GM19467 (cell line): ENCODE measurements around the gene COL4A4.

Source experiments
- ATAC-seq: cut with Tn5 transposase; IDR thresholded peaks from one replicate; pipeline ENCODE4 v1.9.1; 2021; ENCODE audit warnings: mild to moderate bottlenecking, moderate library complexity; ENCODE audit not compliant: unreplicated experiment

The COL4A4 gene

GRCh38 chr2:227033471-227034148 lies 130.4 kb downstream of the COL4A4 start:
- ATAC-seq, result no peak

- ATAC-seq, result no peak
Measured at GRCh38 chr2:227031379-227031778, 132.6 kb downstream of the COL4A4 start.

- no peak for ATAC-seq
Measured at GRCh38 chr2:227030789-227031188, 133.2 kb downstream of the COL4A4 start.

GRCh38 chr2:227029426-227030105 lies 134.4 kb downstream of the COL4A4 start:
- no peak for ATAC-seq

GRCh38 chr2:227025510-227025909 lies 138.5 kb downstream of the COL4A4 start:
- no peak for ATAC-seq

GRCh38 chr2:227022608-227023007 lies 141.4 kb downstream of the COL4A4 start:
- no peak for ATAC-seq

GRCh38 chr2:227020416-227020815 lies 143.6 kb downstream of the COL4A4 start:
- ATAC-seq, result no peak

- no peak for ATAC-seq
Measured at GRCh38 chr2:227016894-227017293, 147.1 kb downstream of the COL4A4 start.

- ATAC-seq, result no peak
Measured at GRCh38 chr2:227013881-227014280, 150.1 kb downstream of the COL4A4 start.

GRCh38 chr2:227013330-227013729 lies 150.7 kb downstream of the COL4A4 start:
- no peak for ATAC-seq

GRCh38 chr2:227010433-227010832 lies 153.6 kb downstream of the COL4A4 start:
- no peak for ATAC-seq

- ATAC-seq, result no peak
Measured at GRCh38 chr2:227007940-227008339, 156.1 kb downstream of the COL4A4 start.

GRCh38 chr2:227007148-227007547 lies 156.9 kb downstream of the COL4A4 start:
- no peak for ATAC-seq

GRCh38 chr2:227006189-227006897 lies 157.7 kb downstream of the COL4A4 start:
- no peak for ATAC-seq

- no peak for ATAC-seq
Measured at GRCh38 chr2:227004482-227004881, 159.5 kb downstream of the COL4A4 start.

- ATAC-seq, result no peak
Measured at GRCh38 chr2:227000123-227000522, 163.9 kb downstream of the COL4A4 start.

- ATAC-seq, result no peak
Measured at GRCh38 chr2:226999661-227000060, 164.3 kb downstream of the COL4A4 start.

GRCh38 chr2:226995625-226996041 lies 168.4 kb downstream of the COL4A4 start:
- ATAC-seq, result no peak

- ATAC-seq, result no peak
Measured at GRCh38 chr2:226994775-226995174, 169.2 kb downstream of the COL4A4 start.

- no peak for ATAC-seq
Measured at GRCh38 chr2:226993171-226993570, 170.8 kb downstream of the COL4A4 start.

- no peak for ATAC-seq
Measured at GRCh38 chr2:226991663-226992062, 172.3 kb downstream of the COL4A4 start.

- no peak for ATAC-seq
Measured at GRCh38 chr2:226985583-226985946, 178.4 kb downstream of the COL4A4 start.
